ENCODE measurements around the gene MYO9A. TPM values are rescaled to one million over a fixed set of nuclear protein-coding genes. Genes with fewer than 3 reads are reported as not detected.

The MYO9A gene
- total RNA-seq, 6 experiments from 2014 or later, result 25.3 to 29.1 (median 27.3) TPM

DNA sequence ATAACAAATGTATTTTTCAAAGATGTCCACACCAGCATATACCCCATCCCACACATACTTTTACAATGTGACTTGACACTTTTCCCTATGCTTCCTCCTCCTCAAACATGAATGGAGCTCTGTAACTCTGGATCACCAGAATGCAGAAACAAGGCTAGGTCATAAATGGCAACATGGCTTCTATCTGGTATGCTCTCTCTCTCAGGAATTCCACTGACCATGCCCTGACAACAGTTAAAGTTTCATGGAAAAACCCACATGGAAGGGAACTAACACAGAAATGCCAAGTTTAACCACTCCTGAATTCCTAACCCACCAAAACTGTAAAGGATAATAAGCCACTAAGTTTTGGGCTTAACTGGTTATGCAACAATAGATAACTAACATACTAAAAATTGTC, 19.9 kb downstream of the MYO9A start:
- H3K36me3 Mint-ChIP-seq (ENCODE audit: low read depth), result peaks cover 14% of the 10 kb centered on the region
- H3K27me3 Mint-ChIP-seq (ENCODE audit: insufficient read depth), result no peaks in the 10 kb centered on the region
- DNase-seq, result no peak
- no peak overlapping the region for H3K4me3 Mint-ChIP-seq
- no peaks in the 10 kb centered on the region for H3K9me3 Mint-ChIP-seq
- TF ChIP-seq, protein P1, sequence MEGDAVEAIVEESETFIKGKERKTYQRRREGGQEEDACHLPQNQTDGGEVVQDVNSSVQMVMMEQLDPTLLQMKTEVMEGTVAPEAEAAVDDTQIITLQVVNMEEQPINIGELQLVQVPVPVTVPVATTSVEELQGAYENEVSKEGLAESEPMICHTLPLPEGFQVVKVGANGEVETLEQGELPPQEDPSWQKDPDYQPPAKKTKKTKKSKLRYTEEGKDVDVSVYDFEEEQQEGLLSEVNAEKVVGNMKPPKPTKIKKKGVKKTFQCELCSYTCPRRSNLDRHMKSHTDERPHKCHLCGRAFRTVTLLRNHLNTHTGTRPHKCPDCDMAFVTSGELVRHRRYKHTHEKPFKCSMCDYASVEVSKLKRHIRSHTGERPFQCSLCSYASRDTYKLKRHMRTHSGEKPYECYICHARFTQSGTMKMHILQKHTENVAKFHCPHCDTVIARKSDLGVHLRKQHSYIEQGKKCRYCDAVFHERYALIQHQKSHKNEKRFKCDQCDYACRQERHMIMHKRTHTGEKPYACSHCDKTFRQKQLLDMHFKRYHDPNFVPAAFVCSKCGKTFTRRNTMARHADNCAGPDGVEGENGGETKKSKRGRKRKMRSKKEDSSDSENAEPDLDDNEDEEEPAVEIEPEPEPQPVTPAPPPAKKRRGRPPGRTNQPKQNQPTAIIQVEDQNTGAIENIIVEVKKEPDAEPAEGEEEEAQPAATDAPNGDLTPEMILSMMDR (IDR thresholded peaks at IDR 0.05), result no peak
- H3K4me1 Mint-ChIP-seq (ENCODE audit: low read depth), result peaks cover 12% of the 10 kb centered on the region; the same call in 1 of the 2 replicates
- no peak overlapping the region for H3K27ac Mint-ChIP-seq

DNA sequence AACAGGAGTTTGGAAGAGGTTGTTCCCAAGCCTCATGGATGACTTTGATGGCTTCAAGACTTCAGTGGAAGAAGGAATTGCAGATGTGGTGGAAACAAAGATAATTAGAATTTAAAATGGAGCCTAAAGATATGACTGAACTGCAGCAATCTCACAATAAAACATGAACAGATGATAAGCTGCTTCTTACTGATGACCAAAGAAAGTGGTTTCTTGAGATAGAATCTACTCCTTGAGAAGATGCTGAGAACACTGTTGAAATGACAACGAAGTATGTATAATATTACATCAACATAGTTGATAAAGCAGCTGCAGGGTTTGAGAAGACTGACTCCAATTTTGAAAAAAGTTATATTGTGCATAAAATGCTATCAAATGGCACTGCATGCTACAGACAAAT, 21.2 kb downstream of the MYO9A start:
- Mint-ChIP-seq H3K27ac (no peak overlapping the region), H3K9me3 (no peaks in the 10 kb centered on the region), H3K27me3 (ENCODE audit: insufficient read depth) (no peaks in the 10 kb centered on the region), H3K36me3 (ENCODE audit: low read depth) (peaks cover 14% of the 10 kb centered on the region), H3K4me3 (no peak overlapping the region), H3K4me1 (ENCODE audit: low read depth) (peaks cover 12% of the 10 kb centered on the region; the same call in 1 of the 2 replicates)
- no peak for DNase-seq
- TF ChIP-seq, protein P1 (IDR thresholded peaks at IDR 0.05), result no peak

DNA sequence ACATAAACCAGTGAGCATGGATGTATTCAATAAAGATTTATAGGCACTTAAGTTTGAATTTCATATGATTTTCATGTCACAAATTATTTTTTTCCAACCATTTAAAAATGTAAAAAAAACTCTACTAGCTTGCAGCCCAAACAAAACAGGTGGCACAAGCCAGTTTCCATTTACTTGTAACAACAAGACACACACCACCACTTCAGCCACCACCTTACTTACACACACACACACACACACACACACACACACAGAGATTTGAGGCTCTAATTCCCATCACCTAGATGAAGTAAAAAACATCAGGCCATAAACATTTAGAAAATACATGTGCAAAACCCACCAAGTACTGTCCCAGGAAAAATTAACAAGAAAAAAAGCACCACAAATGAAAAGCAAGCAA, 25.3 kb downstream of the MYO9A start:
- Mint-ChIP-seq H3K27ac (no peak overlapping the region), H3K36me3 (ENCODE audit: low read depth) (peaks cover 16% of the 10 kb centered on the region), H3K27me3 (ENCODE audit: insufficient read depth) (no peaks in the 10 kb centered on the region)

DNA sequence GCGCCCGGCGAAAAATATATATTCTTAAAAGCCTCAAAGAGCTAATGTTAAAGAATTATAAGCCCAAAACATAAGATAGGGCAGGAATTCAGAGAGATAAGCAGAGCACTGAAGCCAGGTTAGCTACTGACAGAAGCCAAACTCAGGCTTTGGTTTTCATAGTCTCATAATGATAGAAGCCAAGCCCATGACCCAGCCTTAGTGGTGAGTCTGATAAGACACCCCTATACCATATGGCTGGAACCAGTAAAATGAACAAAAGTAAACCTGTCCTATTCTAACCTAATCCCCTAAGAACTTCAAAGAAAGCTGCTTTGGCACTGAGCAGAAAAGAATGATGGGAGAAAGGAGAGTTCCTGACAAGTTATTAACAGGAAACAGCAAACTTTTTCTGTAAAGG, 25.9 kb downstream of the MYO9A start:
- H3K27ac Mint-ChIP-seq, result no peak overlapping the region
- H3K36me3 Mint-ChIP-seq (ENCODE audit: low read depth), result peaks cover 16% of the 10 kb centered on the region
- H3K27me3 Mint-ChIP-seq (ENCODE audit: insufficient read depth), result no peaks in the 10 kb centered on the region; the same call in 1 of the 2 replicates
- TF ChIP-seq, protein P1 (IDR thresholded peaks at IDR 0.05), result no peak
- DNase-seq, result no peak
- no peaks in the 10 kb centered on the region for H3K9me3 Mint-ChIP-seq
- H3K4me1 Mint-ChIP-seq (ENCODE audit: low read depth), result peaks cover 5% of the 10 kb centered on the region; the same call in 1 of the 2 replicates
- H3K4me3 Mint-ChIP-seq, result no peak overlapping the region

More for the DNA sequence above, 25.3 kb downstream of the MYO9A start:
- no peak overlapping the region for H3K4me3 Mint-ChIP-seq
- TF ChIP-seq, protein P1 (IDR thresholded peaks at IDR 0.05), result no peak
- no peak for DNase-seq
- H3K9me3 Mint-ChIP-seq, result no peaks in the 10 kb centered on the region
- H3K4me1 Mint-ChIP-seq (ENCODE audit: low read depth), result peaks cover 5% of the 10 kb centered on the region; the same call in 1 of the 2 replicates

DNA sequence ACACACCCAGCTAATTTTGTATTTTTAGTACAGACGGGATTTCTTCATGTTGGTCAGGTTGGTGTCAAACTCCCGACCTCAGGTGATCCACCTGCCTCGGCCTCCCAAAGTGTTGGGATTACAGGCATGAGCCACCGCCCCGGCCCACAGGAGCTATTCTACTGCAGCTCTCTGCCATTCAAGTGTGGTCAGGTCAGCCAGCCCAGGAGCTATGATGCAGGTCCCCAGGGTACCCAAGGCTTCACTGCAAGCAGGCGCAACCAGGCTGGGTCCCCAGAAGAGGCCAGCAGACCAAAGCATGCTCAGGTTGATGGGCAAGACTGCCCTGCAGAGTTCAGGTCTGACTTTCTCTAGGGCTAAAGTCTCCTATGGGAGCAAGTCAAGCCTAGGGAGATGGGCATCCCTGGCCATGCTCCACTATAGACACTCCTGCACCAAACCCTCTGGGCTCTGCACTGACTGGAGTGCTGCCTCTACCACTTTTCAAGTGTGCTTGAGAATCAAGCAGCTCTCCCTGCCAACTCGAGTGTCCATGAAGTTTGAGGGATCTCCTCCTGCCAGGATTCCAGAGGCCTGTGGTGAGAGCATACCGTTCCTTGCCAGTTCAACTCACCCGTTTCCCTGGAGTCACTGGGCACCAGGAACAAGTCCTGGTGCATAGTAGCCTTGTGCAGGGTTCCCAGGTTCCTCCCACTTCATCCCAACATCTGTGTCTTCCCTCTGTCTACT, 30.9 kb downstream of the MYO9A start:
- Mint-ChIP-seq H3K27me3 (ENCODE audit: insufficient read depth) (no peaks in the 10 kb centered on the region; the same call in 1 of the 2 replicates), H3K4me1 (ENCODE audit: low read depth) (peaks cover 6% of the 10 kb centered on the region), H3K9me3 (no peaks in the 10 kb centered on the region), H3K4me3 (no peak overlapping the region), H3K36me3 (ENCODE audit: low read depth) (peaks cover 28% of the 10 kb centered on the region), H3K27ac (no peak overlapping the region)
- TF ChIP-seq, protein P1 (IDR thresholded peaks at IDR 0.05), result no peak
- no peak for DNase-seq

Measured in HFFc6 (cell line).